ENCODE results near the gene CCL21. TPM values are rescaled to one million over a fixed set of nuclear protein-coding genes. Genes with fewer than 3 reads are reported as not detected.
"Not testable (repeated sequence)": the region's sequence is repeated elsewhere in the genome, so short reads cannot be mapped to it uniquely, and the experiment has no call there.

Gene CCL21
- total RNA-seq: 1 to 10 TPM; 1.7 to 2.0 TPM
- polyA plus RNA-seq (ENCODE audit: insufficient read depth, low read depth, low replicate concordance): 76.3 TPM
- long read RNA-seq, donor 1, transcript CCL21-201 (4 exons, 852 nt): major isoform, 11 of 12 reads
- long read RNA-seq, donor 1, partial matches to known transcripts: 0 of 12 reads
- long read RNA-seq, donor 1, other reads (novel, unspliced or antisense): 0 of 12 reads
- long read RNA-seq, donor 2, transcript CCL21-202 (3 exons, 599 nt): minor isoform, 5 of 24 reads
- long read RNA-seq, donor 2, transcript CCL21-201 (4 exons, 852 nt): major isoform, 14 of 24 reads
- long read RNA-seq, donor 2, partial matches to known transcripts: 5 of 24 reads
- long read RNA-seq, donor 2, other reads (novel, unspliced or antisense): 0 of 24 reads

DNA sequence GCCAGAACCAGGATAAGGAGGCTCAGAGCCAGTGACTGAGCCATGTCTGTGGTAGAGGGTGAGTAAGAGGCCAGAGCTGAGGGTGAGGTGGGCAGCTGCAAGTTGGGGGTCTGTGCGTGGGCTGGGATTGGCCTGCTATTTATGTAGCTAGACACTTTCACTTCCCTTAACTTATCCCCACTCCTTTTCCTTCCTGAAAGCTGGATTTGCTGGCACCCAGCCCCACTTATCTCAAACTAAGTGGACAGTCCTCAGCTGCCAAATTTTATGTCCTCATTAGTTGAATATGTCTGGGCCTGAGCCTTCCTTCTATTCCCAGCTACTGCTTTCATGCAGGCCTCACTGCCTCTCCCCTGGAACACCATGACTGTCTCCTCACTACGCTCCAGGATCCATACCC is at the start of gene CCL21:
Gene CCL21, minus strand, starts transcription at position 114 of the 400 bp plus-strand sequence. Its CDS starts 70 bp downstream, at position 44.
- DNase-seq: peak; percentile 71
- TF ChIP-seq POLR2A (IDR thresholded peaks at IDR 0.05): no peak
- no peak for TF ChIP-seq CTCF (IDR thresholded peaks at IDR 0.05)
- intact Hi-C loops (cut with DNase I; ENCODE audit: low total_unique reads): no loop called here
- H3K4me1 ChIP-seq: peaks cover 5% of the 10 kb centered on the region
- no peaks in the 10 kb centered on the region for H3K9me3 ChIP-seq
- no peak within 1 kb of the TSS for H3K27ac ChIP-seq
- WGBS, 2 donors: 53 to 55% methylated on average over 2 of the region's 2 CpGs
- H3K4me3 ChIP-seq: no peak within 1 kb of the TSS
- H3K27me3 ChIP-seq: no peaks in the 10 kb centered on the region
- no peaks in the 10 kb centered on the region for H3K36me3 ChIP-seq (ENCODE audit: low read depth, missing control alignments)

DNA sequence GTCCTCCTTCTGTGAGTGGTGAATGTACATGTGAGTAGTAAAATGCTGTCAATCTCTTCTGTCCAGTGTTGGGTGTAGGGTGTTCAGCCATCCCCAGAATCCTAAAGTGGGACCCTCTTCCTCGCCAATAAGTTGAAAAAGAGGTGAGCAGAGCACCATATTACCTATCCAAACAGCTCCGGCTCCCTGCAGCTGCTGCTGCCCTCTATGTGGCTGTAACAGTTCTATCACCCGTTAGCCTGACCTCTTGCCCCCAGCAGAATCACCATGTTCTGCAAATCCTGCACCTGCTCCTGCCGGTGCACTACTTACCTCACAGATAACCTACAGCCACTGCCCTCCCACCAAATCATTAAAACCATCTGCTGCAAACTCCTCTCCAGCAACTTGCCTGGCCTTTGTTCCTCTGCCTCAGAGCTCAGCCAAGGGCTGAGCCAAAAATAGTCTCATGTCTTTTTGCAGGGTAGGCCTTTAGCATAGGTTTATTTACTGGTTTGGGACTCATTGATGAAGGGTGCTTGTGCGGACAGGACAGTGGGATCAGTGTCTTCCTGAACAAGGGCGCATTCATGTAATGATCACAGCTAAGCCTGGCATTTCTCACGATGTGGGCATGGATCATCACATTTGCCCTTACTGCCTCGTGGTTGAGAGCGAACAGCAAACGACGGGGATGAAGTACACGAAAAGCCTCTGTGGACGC is 49.6 kb upstream of the CCL21 start:
- H3K4me1 ChIP-seq: no peaks in the 10 kb centered on the region
- WGBS, 2 donors: 77 to 79% methylated on average over 13 of the region's 13 CpGs
- DNase-seq: no peak
- H3K27ac ChIP-seq: no peak overlapping the region
- intact Hi-C loops (cut with DNase I; ENCODE audit: low total_unique reads): no loop called here
- no peaks in the 10 kb centered on the region for H3K27me3 ChIP-seq
- H3K36me3 ChIP-seq (ENCODE audit: low read depth, missing control alignments): no peaks in the 10 kb centered on the region
- H3K4me3 ChIP-seq: no peak overlapping the region
- TF ChIP-seq CTCF (IDR thresholded peaks at IDR 0.05) (no peak), POLR2A (IDR thresholded peaks at IDR 0.05) (no peak)
- H3K9me3 ChIP-seq: no peaks in the 10 kb centered on the region

DNA sequence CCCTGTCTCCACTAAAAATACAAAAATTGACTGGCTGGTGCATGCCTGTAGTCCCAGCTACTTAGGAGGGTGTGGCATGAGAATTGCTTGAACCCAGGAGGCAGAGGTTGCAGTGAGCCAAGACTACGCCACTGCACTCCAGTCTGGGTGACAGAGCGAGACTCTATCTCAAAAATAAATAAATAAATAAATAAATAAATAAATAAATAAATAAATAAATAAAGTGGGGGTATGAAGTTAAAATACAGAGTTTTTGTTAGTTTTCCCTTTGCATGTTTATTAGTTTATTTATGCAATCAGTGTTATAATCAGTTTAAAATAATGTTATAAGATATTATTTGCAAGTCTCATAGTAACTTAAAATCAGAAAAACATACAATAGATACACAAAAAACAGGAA is 40.4 kb upstream of the CCL21 start:
- H3K27me3 ChIP-seq; H3K4me1 ChIP-seq; H3K4me3 ChIP-seq; H3K9me3 ChIP-seq; H3K36me3 ChIP-seq (ENCODE audit: low read depth, missing control alignments); DNase-seq; intact Hi-C loops (cut with DNase I; ENCODE audit: low total_unique reads); H3K27ac ChIP-seq: not testable (repeated sequence)
- 51 to 52% methylated on average over 2 of the region's 2 CpGs for WGBS, 2 donors

GRCh38 chr9:34746526-34746925 is 36.6 kb upstream of the CCL21 start:
- no peak overlapping the region for H3K27ac ChIP-seq
- no peaks in the 10 kb centered on the region for H3K9me3 ChIP-seq
- H3K27me3 ChIP-seq: no peaks in the 10 kb centered on the region
- H3K4me3 ChIP-seq: no peak overlapping the region
- H3K4me1 ChIP-seq: no peaks in the 10 kb centered on the region
- DNase-seq: no peak
- TF ChIP-seq POLR2A (IDR thresholded peaks at IDR 0.05): no peak
- TF ChIP-seq CTCF (IDR thresholded peaks at IDR 0.05): no peak
- no peaks in the 10 kb centered on the region for H3K36me3 ChIP-seq (ENCODE audit: low read depth, missing control alignments)
- intact Hi-C loops (cut with DNase I; ENCODE audit: low total_unique reads): no loop called here

GRCh38 chr9:34744295-34745221 is 34.6 kb upstream of the CCL21 start:
- intact Hi-C loops (cut with DNase I; ENCODE audit: low total_unique reads): no loop called here
- H3K4me1 ChIP-seq: no peaks in the 10 kb centered on the region
- DNase-seq: peak; percentile 34

More at GRCh38 chr9:34744295-34745221, 34.6 kb upstream of the CCL21 start:
- TF ChIP-seq POLR2A (IDR thresholded peaks at IDR 0.05): no peak
- TF ChIP-seq CTCF (IDR thresholded peaks at IDR 0.05): no peak
- no peak overlapping the region for H3K27ac ChIP-seq
- no peaks in the 10 kb centered on the region for H3K36me3 ChIP-seq (ENCODE audit: low read depth, missing control alignments)
- no peaks in the 10 kb centered on the region for H3K9me3 ChIP-seq
- H3K27me3 ChIP-seq: no peaks in the 10 kb centered on the region
- 74% methylated on average over 2 of the region's 2 CpGs for WGBS, 2 donors
- no peak overlapping the region for H3K4me3 ChIP-seq
